Astrocyte (in vitro differentiated cells and primary cell): Measurements from ENCODE around the gene RFTN1. TPM values are rescaled to one million over a fixed set of nuclear protein-coding genes. Genes with fewer than 3 reads are reported as not detected.

Experiments
- DNase-seq: peaks from one replicate; pipeline ENCODE4 v3.0.0-alpha.2; 2010; ENCODE audit warnings: low read depth
- FAIRE-seq: peaks from 2 replicates; lab custom pipeline; 2011; peaks lifted over from hg19 to GRCh38; lab: Jason Lieb, UNC
- H2AFZ ChIP-seq: 2 replicates; pipeline ENCODE4 v1.6.0; 2012; ENCODE audit warnings: low read depth, low read length, inconsistent platforms
- H3K27ac ChIP-seq: 2 replicates; pipeline ENCODE4 v1.5.1; 2011; ENCODE audit warnings: low read depth, low read length, inconsistent platforms
- H3K27me3 ChIP-seq: 2 replicates; pipeline ENCODE4 v1.6.0; 2011; ENCODE audit warnings: low read length, inconsistent platforms; ENCODE audit not compliant: insufficient read depth
- H3K36me3 ChIP-seq: 2 replicates; pipeline ENCODE4 v1.5.1; 2011; ENCODE audit warnings: low read length, inconsistent platforms; ENCODE audit not compliant: insufficient read depth
- H3K4me1 ChIP-seq: 2 replicates; pipeline ENCODE4 v1.5.1; 2011; ENCODE audit warnings: low read length, inconsistent platforms; ENCODE audit not compliant: insufficient read depth
- H3K4me2 ChIP-seq: 2 replicates; pipeline ENCODE4 v1.6.0; 2012; ENCODE audit warnings: low read length, inconsistent platforms
- H3K4me3 ChIP-seq: 2 replicates; pipeline ENCODE4 v1.5.1; 2011; ENCODE audit warnings: low read depth, mild to moderate bottlenecking, low read length, inconsistent platforms; ENCODE audit not compliant: insufficient read depth
- H3K79me2 ChIP-seq: 2 replicates; pipeline ENCODE4 v1.6.0; 2012; ENCODE audit warnings: mild to moderate bottlenecking, low read length, inconsistent platforms; ENCODE audit not compliant: insufficient read depth
- H3K9ac ChIP-seq: 2 replicates; pipeline ENCODE4 v1.6.0; 2012; ENCODE audit warnings: mild to moderate bottlenecking, low read length, inconsistent platforms
- H3K9me3 ChIP-seq: 2 replicates; pipeline ENCODE4 v1.5.1; 2012; ENCODE audit warnings: low read depth, mild to moderate bottlenecking, low read length, inconsistent platforms; ENCODE audit not compliant: insufficient read depth
- H4K20me1 ChIP-seq: 2 replicates; pipeline ENCODE4 v1.6.0; 2012; ENCODE audit warnings: low read length, inconsistent platforms; ENCODE audit not compliant: insufficient read depth
- H3K27ac Mint-ChIP-seq: one replicate; pipeline ENCODE4 v1.8.0; 2021; ENCODE audit warnings: mild to moderate bottlenecking, mixed read lengths; ENCODE audit not compliant: unreplicated experiment
- H3K27me3 Mint-ChIP-seq: one replicate; pipeline ENCODE4 v1.8.0; 2021; ENCODE audit warnings: low read depth, mixed read lengths; ENCODE audit not compliant: unreplicated experiment
- H3K36me3 Mint-ChIP-seq: one replicate; pipeline ENCODE4 v1.8.0; 2021; ENCODE audit warnings: low read depth, mixed read lengths; ENCODE audit not compliant: unreplicated experiment
- H3K4me1 Mint-ChIP-seq: one replicate; pipeline ENCODE4 v1.8.0; 2021; ENCODE audit warnings: low read depth, mixed read lengths; ENCODE audit not compliant: unreplicated experiment
- H3K4me3 Mint-ChIP-seq: one replicate; pipeline ENCODE4 v1.8.0; 2021; ENCODE audit warnings: mild to moderate bottlenecking, moderate library complexity, mixed read lengths; ENCODE audit not compliant: unreplicated experiment
- H3K9me3 Mint-ChIP-seq: one replicate; pipeline ENCODE4 v1.8.0; 2021; ENCODE audit warnings: mild to moderate bottlenecking, mixed read lengths; ENCODE audit not compliant: unreplicated experiment
- CTCF ChIP-seq: IDR thresholded peaks from 2 replicates; pipeline ENCODE4 v1.5.1; 2011; ENCODE audit warnings: low read depth, mild to moderate bottlenecking, inconsistent platforms, low read length, moderate library complexity; ENCODE audit not compliant: insufficient read depth
- EZH2 ChIP-seq: IDR thresholded peaks from 2 replicates; pipeline ENCODE4 v1.6.1; 2012; ENCODE audit warnings: mild to moderate bottlenecking, low read length, inconsistent platforms; ENCODE audit not compliant: insufficient read depth
- total RNA-seq: library from RNA; stranded (reverse); gene quantifications from 2 replicates; pipeline ENCODE4 v1.2.1, GENCODE V29; 2021

Gene RFTN1
- total RNA-seq, 1 donor from 2014 or later, result 49.5 TPM

DNA sequence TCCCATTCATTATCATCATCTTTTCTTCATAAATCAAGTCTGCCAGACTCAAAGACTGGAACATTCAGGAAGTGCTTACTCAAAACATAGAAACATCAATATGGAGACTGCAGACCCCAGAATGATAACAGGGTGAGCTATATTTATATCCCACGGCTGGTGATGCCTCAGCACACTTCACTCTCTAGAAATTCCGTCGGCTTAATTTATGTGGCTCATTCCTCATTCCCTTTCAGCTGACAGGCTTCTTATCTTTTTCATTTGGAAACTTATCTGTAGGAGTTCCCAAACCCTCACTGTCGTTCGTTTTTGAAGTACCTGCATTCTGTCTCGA, 45.5 kb downstream of the RFTN1 start:
- Mint-ChIP-seq H3K4me1 (peaks cover 39% of the 10 kb centered on the region), H3K27me3 (no peaks in the 10 kb centered on the region), H3K36me3 (peaks cover 39% of the 10 kb centered on the region), H3K9me3 (peaks cover 11% of the 10 kb centered on the region), H3K27ac (peak overlapping the region; percentile 27), H3K4me3 (no peak overlapping the region)
- Histone ChIP-seq H3K27me3 (no peaks in the 10 kb centered on the region), H3K4me3 (no peak overlapping the region), H3K27ac (peak overlapping the region; percentile 68), H3K79me2 (peaks cover 42% of the 10 kb centered on the region), H3K9me3 (no peaks in the 10 kb centered on the region), H3K9ac (peak overlapping the region; percentile 55), H3K4me1 (peaks cover 13% of the 10 kb centered on the region), H2AFZ (no peak overlapping the region), H3K36me3 (peaks cover 5% of the 10 kb centered on the region), H4K20me1 (peaks cover 12% of the 10 kb centered on the region), H3K4me2 (peak overlapping the region; percentile 61)
- TF ChIP-seq CTCF, result no peak
- no peak for TF ChIP-seq EZH2
- no peak for FAIRE-seq
- DNase-seq, result peak; percentile 61

GRCh38 chr3:16467393-16467792, 46.1 kb downstream of the RFTN1 start:
- H3K27me3 Mint-ChIP-seq, result no peaks in the 10 kb centered on the region
- Histone ChIP-seq H3K9me3 (no peaks in the 10 kb centered on the region), H3K4me3 (no peak overlapping the region), H3K9ac (peak overlapping the region; percentile 55), H4K20me1 (peaks cover 16% of the 10 kb centered on the region), H2AFZ (no peak overlapping the region), H3K36me3 (peaks cover 5% of the 10 kb centered on the region), H3K27me3 (no peaks in the 10 kb centered on the region), H3K79me2 (peaks cover 41% of the 10 kb centered on the region), H3K4me1 (peaks cover 13% of the 10 kb centered on the region), H3K4me2 (peak overlapping the region; percentile 61), H3K27ac (peak overlapping the region; percentile 68)
- FAIRE-seq (no peak), DNase-seq (no peak)
- peaks cover 39% of the 10 kb centered on the region for H3K4me1 Mint-ChIP-seq
- peaks cover 11% of the 10 kb centered on the region for H3K9me3 Mint-ChIP-seq
- no peak for TF ChIP-seq EZH2
- H3K36me3 Mint-ChIP-seq, result peaks cover 35% of the 10 kb centered on the region
- no peak overlapping the region for H3K4me3 Mint-ChIP-seq
- H3K27ac Mint-ChIP-seq, result no peak overlapping the region

DNA sequence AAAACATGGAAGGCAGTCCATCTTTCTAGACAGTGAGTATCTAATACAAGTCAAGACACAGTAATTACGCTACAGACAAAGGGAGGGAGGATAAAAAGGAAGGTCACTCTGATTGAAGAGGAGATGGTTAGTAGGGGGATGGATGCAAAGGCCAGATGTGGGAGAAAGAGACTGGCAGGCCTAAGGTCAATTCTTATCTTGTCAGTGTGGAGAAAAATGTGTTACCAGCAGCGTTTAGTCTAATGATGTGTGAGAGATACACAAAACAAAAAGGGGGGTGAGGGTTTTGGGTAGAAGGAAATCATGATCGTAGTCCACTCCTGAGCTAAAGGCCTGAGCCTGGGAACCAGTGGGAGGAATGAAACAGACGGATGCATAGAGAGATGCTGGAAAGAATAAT, 46.7 kb downstream of the RFTN1 start:
- Histone ChIP-seq H3K27ac (no peak overlapping the region), H4K20me1 (peaks cover 21% of the 10 kb centered on the region), H3K79me2 (peaks cover 43% of the 10 kb centered on the region), H3K9ac (no peak overlapping the region), H3K36me3 (peaks cover 5% of the 10 kb centered on the region), H3K4me1 (peaks cover 13% of the 10 kb centered on the region), H3K27me3 (no peaks in the 10 kb centered on the region), H3K9me3 (no peaks in the 10 kb centered on the region), H3K4me3 (no peak overlapping the region), H3K4me2 (no peak overlapping the region), H2AFZ (no peak overlapping the region)
- TF ChIP-seq EZH2, result no peak
- no peak for TF ChIP-seq CTCF
- Mint-ChIP-seq H3K27me3 (no peaks in the 10 kb centered on the region), H3K27ac (no peak overlapping the region), H3K4me3 (no peak overlapping the region), H3K9me3 (peaks cover 11% of the 10 kb centered on the region), H3K36me3 (peaks cover 29% of the 10 kb centered on the region), H3K4me1 (peaks cover 38% of the 10 kb centered on the region)
- DNase-seq (no peak), FAIRE-seq (no peak)
